HG03175 (cell line): Measurements from ENCODE around the gene NAA35.

ENCODE experiments used
- ATAC-seq: cut with Tn5 transposase; IDR thresholded peaks from one replicate; pipeline ENCODE4 v1.9.1; 2021; ENCODE audit warnings: mild to moderate bottlenecking, moderate library complexity; ENCODE audit not compliant: unreplicated experiment

Gene NAA35

GRCh38 chr9:86061972-86062739 is 121.2 kb downstream of the NAA35 start:
- no peak for ATAC-seq

GRCh38 chr9:86062845-86063693 is 122.1 kb downstream of the NAA35 start:
- no peak for ATAC-seq

GRCh38 chr9:86064220-86064619 is 123.3 kb downstream of the NAA35 start:
- no peak for ATAC-seq

- no peak for ATAC-seq
Measured at GRCh38 chr9:86069206-86069869, 128.4 kb downstream of the NAA35 start.
